Esophagus squamous epithelium (tissue), 4 donors: ENCODE measurements around the gene NR3C1.

Experiments used
- CTCF ChIP-seq, 6 experiments: fragments of 450-650 bp in 4 of 6; fragments of 200-600 bp in 2 of 6; sonication (generic) in 2 of 6; IDR thresholded peaks; one replicate each; pipeline ENCODE4 v1.5.1; 2016 to 2019; ENCODE audit warnings: antibody characterized with exemption in 6 of 6, mild to moderate bottlenecking in 4 of 6, moderate library complexity in 4 of 6
- POLR2A ChIP-seq, 4 donors: fragments of 450-650 bp; IDR thresholded peaks; one replicate each; pipeline ENCODE4 v1.6.1; 2017; ENCODE audit warnings: antibody characterized with exemption in 4 of 4, mild to moderate bottlenecking in 4 of 4, moderate library complexity in 3 of 4

DNA sequence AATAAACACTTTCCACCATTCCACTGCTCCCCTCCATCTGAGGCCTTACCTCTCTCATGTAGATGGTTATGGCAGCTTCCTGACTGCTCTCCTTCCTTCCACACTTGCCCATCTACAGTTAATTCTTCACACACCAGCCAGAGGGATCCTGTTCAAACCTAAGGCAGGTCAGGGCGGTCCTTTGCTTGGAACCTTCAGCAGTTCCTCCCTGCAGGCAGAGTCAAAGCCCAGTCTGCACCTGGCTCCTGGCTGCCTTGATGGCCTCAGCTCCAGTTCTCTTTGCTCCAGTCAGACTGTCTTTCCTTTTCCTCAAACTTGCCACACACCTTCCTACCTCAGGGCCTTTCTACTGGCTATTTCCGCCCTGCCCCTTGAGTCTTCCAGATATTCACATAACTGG, 30.2 kb upstream of the NR3C1 start:
- TF ChIP-seq POLR2A (IDR thresholded peaks at IDR 0.05) (no peak), CTCF (IDR thresholded peaks at IDR 0.05) (no peak)
